ENCODE data around the gene CCDC39. TPM values are rescaled to one million over a fixed set of nuclear protein-coding genes. Genes with fewer than 3 reads are reported as not detected.
A peak's percentile ranks its signal among the peaks of the same experiment; 100 is the strongest.

CCDC39 gene
- total and polyA plus RNA-seq, 12 donors = 0.08 to 0.37 (median 0.13) TPM; not detected in 9

- DNase-seq = peak in 3 of 7 donors; percentile 6 to 51 (median 13)
- TF ChIP-seq CTCF (IDR thresholded peaks at IDR 0.05) (no peak), POLR2A (IDR thresholded peaks at IDR 0.05) (no peak)
- Histone ChIP-seq H3K4me3 (no peak overlapping the region), H3K27me3 (no peaks in the 10 kb centered on the region), H3K36me3 (replicated peaks in 1 of 2) (no peaks in the 10 kb centered on the region), H3K4me1 (replicated peaks in 1 of 2) (no peaks in the 10 kb centered on the region), H3K27ac (no peak overlapping the region), H3K9me3 (replicated peaks in 1 of 3) (no peaks in the 10 kb centered on the region)
- WGBS, 4 donors = 46 to 62% (median 53%) methylated on average over 4 of the region's 4 CpGs
- intact Hi-C loops (cut with DNase I) = no loop called here
Observed at GRCh38 chr3:180705619-180706018, 26.3 kb upstream of the CCDC39 start.

- no peak for TF ChIP-seq POLR2A (IDR thresholded peaks at IDR 0.05)
- no peak for TF ChIP-seq CTCF (IDR thresholded peaks at IDR 0.05)
- H3K9me3 ChIP-seq (replicated peaks in 1 of 3) = no peaks in the 10 kb centered on the region
- H3K4me1 ChIP-seq (replicated peaks in 1 of 2) = no peaks in the 10 kb centered on the region
- no peaks in the 10 kb centered on the region for H3K36me3 ChIP-seq (replicated peaks in 1 of 2)
- no peak overlapping the region for H3K27ac ChIP-seq
- intact Hi-C loops (cut with DNase I) = no loop called here
- H3K4me3 ChIP-seq = no peak overlapping the region
- DNase-seq = no peak
- no peaks in the 10 kb centered on the region for H3K27me3 ChIP-seq
Observed at GRCh38 chr3:180704532-180704931, 25.2 kb upstream of the CCDC39 start.

GRCh38 chr3:180700941-180701340 lies 21.7 kb upstream of the CCDC39 start:
- H3K4me1 ChIP-seq (replicated peaks in 1 of 2) = no peaks in the 10 kb centered on the region
- TF ChIP-seq CTCF (IDR thresholded peaks at IDR 0.05) (no peak), POLR2A (IDR thresholded peaks at IDR 0.05) (no peak)
- WGBS, 4 donors = 66 to 72% (median 67%) methylated on average over 3 of the region's 3 CpGs
- no peaks in the 10 kb centered on the region for H3K9me3 ChIP-seq (replicated peaks in 1 of 3)
- H3K27ac ChIP-seq = no peak overlapping the region
- DNase-seq = no peak
- H3K36me3 ChIP-seq (replicated peaks in 1 of 2) = no peaks in the 10 kb centered on the region
- intact Hi-C loops (cut with DNase I) = no loop called here
- H3K4me3 ChIP-seq = no peak overlapping the region
- no peaks in the 10 kb centered on the region for H3K27me3 ChIP-seq

GRCh38 chr3:180698760-180699270 lies 19.5 kb upstream of the CCDC39 start:
- TF ChIP-seq POLR2A (IDR thresholded peaks at IDR 0.05) = no peak
- no peak for TF ChIP-seq CTCF (IDR thresholded peaks at IDR 0.05)
- WGBS, 4 donors = 29 to 43% (median 41%) methylated on average over 3 of the region's 3 CpGs

More at GRCh38 chr3:180698760-180699270, 19.5 kb upstream of the CCDC39 start:
- Histone ChIP-seq H3K36me3 (replicated peaks in 1 of 2) (no peaks in the 10 kb centered on the region), H3K27me3 (no peaks in the 10 kb centered on the region), H3K27ac (no peak overlapping the region), H3K4me1 (replicated peaks in 1 of 2) (no peaks in the 10 kb centered on the region), H3K4me3 (no peak overlapping the region), H3K9me3 (replicated peaks in 1 of 3) (no peaks in the 10 kb centered on the region)
- no peak for DNase-seq
- intact Hi-C loops (cut with DNase I) = no loop called here

Data from adrenal gland (tissue), 12 donors.